HepG2 (cell line): ENCODE results near the gene ERP44. TPM values are rescaled to one million over a fixed set of nuclear protein-coding genes. Genes with fewer than 3 reads are reported as not detected.

Experiments used
- ATAC-seq: fragments of 200-7000 bp; cut with Tn5 transposase; 3 replicates; pipeline ENCODE4 v1.9.1; 2020; ENCODE audit warnings: mild to moderate bottlenecking, moderate library complexity
- BruUV-seq: library from RNA; stranded (reverse); fragments of 400-500 nt; replicated peaks from 2 replicates; lab custom pipeline; 2021; lab: Mats Ljungman, UMichigan
- CTCF ChIA-PET: fragments of 300-600 bp; formaldehyde crosslinking; extraction: SDS; loops from one replicate; lab custom pipeline; 2021; ENCODE audit warnings: low total read pairs, inconsistent platforms, low intra/inter-chr PET ratio; lab: Yijun Ruan, JAX
- POLR2A ChIA-PET: fragments of 350-600 bp; sonication (Branson Sonifier 250); formaldehyde crosslinking; loops from one replicate; lab custom pipeline; 2020; ENCODE audit warnings: antibody characterized with exemption, inconsistent platforms; lab: Yijun Ruan, JAX
- DNase-seq: peaks from one replicate; pipeline ENCODE4 v3.0.0-alpha.2; 2015; ENCODE audit warnings: low spot score
- FAIRE-seq: peaks from 3 replicates; lab custom pipeline; 2011; peaks lifted over from hg19 to GRCh38; lab: Jason Lieb, UNC
- H2AFZ ChIP-seq: one replicate; pipeline ENCODE4 v1.6.1; 2011; ENCODE audit warnings: low read length, inconsistent platforms
- H3K27ac ChIP-seq: fragments of 300-600 bp; 3 replicates; pipeline ENCODE4 v1.8.0; 2011; ENCODE audit warnings: mixed run types, mild to moderate bottlenecking, mixed read lengths, low read length, inconsistent platforms; ENCODE audit not compliant: insufficient read depth; ENCODE audit errors: extremely low read length
- H3K27me3 ChIP-seq, 2 experiments: fragments of 200-600 bp in 1 of 2; 2 replicates in 1 of 2; 3 replicates in 1 of 2; pipeline versions ENCODE4 v1.6.0 to v1.8.0; 2011; ENCODE audit warnings: low read length in 2 of 2, mild to moderate bottlenecking in 2 of 2, moderate library complexity in 2 of 2, inconsistent platforms in 1 of 2; ENCODE audit not compliant: insufficient read depth in 2 of 2, control insufficient read depth in 1 of 2
- H3K36me3 ChIP-seq, 2 experiments: fragments of 200-600 bp in 1 of 2; replicated peaks in 1 of 2; 2 replicates in 1 of 2; 3 replicates in 1 of 2; pipeline versions ENCODE4 v1.5.1 to v1.8.0; 2011; ENCODE audit warnings: low read length in 2 of 2, inconsistent platforms in 1 of 2; ENCODE audit not compliant: insufficient read depth in 2 of 2, control insufficient read depth in 1 of 2
- H3K4me1 ChIP-seq: 2 replicates; pipeline ENCODE4 v1.5.1; 2012; ENCODE audit warnings: low read length, inconsistent platforms; ENCODE audit not compliant: insufficient read depth
- H3K4me2 ChIP-seq: 2 replicates; pipeline ENCODE4 v1.6.0; 2011; ENCODE audit warnings: low read depth, low read length, inconsistent platforms
- H3K4me3 ChIP-seq, 3 experiments: fragments of 200-600 bp in 1 of 3; sonication (generic), shearing (Covaris generic) in 1 of 3; replicated peaks in 1 of 3; 2 replicates each; pipeline ENCODE4 v1.5.1; 2011 to 2016; ENCODE audit warnings: low read length in 3 of 3, inconsistent platforms in 2 of 3, low read depth in 2 of 3, mild to moderate bottlenecking in 2 of 3, control low read depth in 1 of 3, mixed read lengths in 1 of 3; ENCODE audit not compliant: insufficient read depth in 1 of 3
- H3K79me2 ChIP-seq: one replicate; pipeline ENCODE4 v1.6.1; 2011; ENCODE audit warnings: low read length, inconsistent platforms; ENCODE audit not compliant: insufficient read depth
- H3K9ac ChIP-seq: 2 replicates; pipeline ENCODE4 v1.6.0; 2011; ENCODE audit warnings: mild to moderate bottlenecking, low read depth, low read length, inconsistent platforms; ENCODE audit not compliant: insufficient read depth
- H3K9me3 ChIP-seq: 2 replicates; pipeline ENCODE4 v1.5.1; 2012; ENCODE audit warnings: mild to moderate bottlenecking, low read length
- H4K20me1 ChIP-seq: 2 replicates; pipeline ENCODE4 v1.6.0; 2011; ENCODE audit warnings: inconsistent platforms, mild to moderate bottlenecking, low read length, moderate library complexity; ENCODE audit not compliant: insufficient read depth
- AHR ChIP-seq: IDR thresholded peaks from 2 replicates; pipeline ENCODE4 v1.6.1; 2018; ENCODE audit warnings: missing genetic modification reagents, missing compliant biosample characterization
- BORCS8-MEF2B ChIP-seq: sonication (generic); formaldehyde crosslinking; IDR thresholded peaks from 2 replicates; pipeline ENCODE4 v1.8.0; 2022; ENCODE audit warnings: mild to moderate bottlenecking, missing genetic modification reagents
- CREM ChIP-seq, 2 experiments: sonication (generic) in 1 of 2; formaldehyde crosslinking in 1 of 2; IDR thresholded peaks; 2 replicates each; pipeline versions ENCODE4 v1.4.0 to v1.6.1; 2016 to 2020; ENCODE audit warnings: antibody characterized with exemption in 1 of 2, mild to moderate bottlenecking in 1 of 2, missing genetic modification reagents in 1 of 2
- ELF4 ChIP-seq: sonication (generic); formaldehyde crosslinking; IDR thresholded peaks from 2 replicates; pipeline ENCODE4 v1.5.0; 2020; ENCODE audit warnings: missing genetic modification reagents, mild to moderate bottlenecking, moderate library complexity, borderline replicate concordance
- FOXA1 ChIP-seq, 2 experiments: fragments of 450-650 bp in 1 of 2; sonication (generic) in 1 of 2; formaldehyde crosslinking in 1 of 2; IDR thresholded peaks; 2 replicates each; pipeline versions ENCODE4 v1.4.0 to v1.6.1; 2016 to 2020; ENCODE audit warnings: missing genetic modification reagents in 1 of 2
- GATA4 ChIP-seq: sonication (generic); IDR thresholded peaks from 2 replicates; pipeline ENCODE4 v1.6.1; 2016; ENCODE audit warnings: antibody characterized with exemption, low read depth, borderline replicate concordance
- JARID2 ChIP-seq: sonication (generic); formaldehyde crosslinking; IDR thresholded peaks from 2 replicates; pipeline ENCODE4 v1.8.1; 2023; ENCODE audit warnings: missing genetic modification reagents, inconsistent platforms; ENCODE audit not compliant: insufficient replicate concordance
- REXO4 ChIP-seq: sonication (generic); formaldehyde crosslinking; IDR thresholded peaks from 2 replicates; pipeline ENCODE4 v1.8.0; 2022; ENCODE audit warnings: missing genetic modification reagents, mild to moderate bottlenecking, borderline replicate concordance
- RFX5 ChIP-seq: IDR thresholded peaks from 2 replicates; pipeline ENCODE4 v1.6.1; 2011; ENCODE audit warnings: low read depth, low read length, improper control_type of control experiment
- RXRA ChIP-seq: sonication (generic); formaldehyde crosslinking; IDR thresholded peaks from 2 replicates; pipeline ENCODE4 v1.5.1; 2020; ENCODE audit warnings: missing genetic modification reagents
- SALL1 ChIP-seq: sonication (generic); formaldehyde crosslinking; IDR thresholded peaks from 2 replicates; pipeline ENCODE4 v1.8.0; 2022; ENCODE audit warnings: mild to moderate bottlenecking, missing genetic modification reagents
- SP4 ChIP-seq: sonication (generic); formaldehyde crosslinking; IDR thresholded peaks from 2 replicates; pipeline ENCODE4 v1.8.1; 2023; ENCODE audit warnings: mild to moderate bottlenecking, missing genetic modification reagents
- STAT5B ChIP-seq: sonication (generic); formaldehyde crosslinking; IDR thresholded peaks from 2 replicates; pipeline ENCODE4 v1.4.0; 2020; ENCODE audit warnings: missing genetic modification reagents
- ZNF343 ChIP-seq: sonication (generic); formaldehyde crosslinking; IDR thresholded peaks from 2 replicates; pipeline ENCODE4 v1.4.0; 2020; ENCODE audit warnings: mild to moderate bottlenecking, missing genetic modification reagents
- ZNF468 ChIP-seq: sonication (generic); formaldehyde crosslinking; IDR thresholded peaks from 2 replicates; pipeline ENCODE4 v1.8.0; 2022; ENCODE audit warnings: mild to moderate bottlenecking, moderate library complexity, missing genetic modification reagents
- ZNF564 ChIP-seq: sonication (generic); formaldehyde crosslinking; IDR thresholded peaks from 2 replicates; pipeline ENCODE4 v1.8.1; 2023; ENCODE audit warnings: mild to moderate bottlenecking, missing genetic modification reagents
- WGBS: methylation state at CpG from one replicate; pipeline ENCODE4 v1.1.6; 2017; ENCODE audit warnings: low lambda C conversion rate; 5-methylcytosine and 5-hydroxymethylcytosine counted together
- in situ Hi-C: cut with HindIII; loops from 2 replicates; pipeline ENCODE4 v1.10.0; 2017; ENCODE audit warnings: low pct_unique_long_range_greater_than_20kb; ENCODE audit not compliant: extremely low pct_ligation_motif_present
- intact Hi-C: fragments of 100-400 bp; cut with micrococcal nuclease; formaldehyde crosslinking; loops from one replicate; pipeline ENCODE4 v1.10.0; 2022; ENCODE audit not compliant: unreplicated experiment
- polyA plus RNA-seq, 8 experiments: library from polyadenylated mRNA; depleted of rRNA in 3 of 8; stranded (reverse) in 7 of 8; unstranded in 1 of 8; fragments of >200 nt; fragmentation: Illumina TruSeq in 4 of 8; extraction: Trizol in 4 of 8; gene quantifications; 2 replicates each; pipeline versions ENCODE4 v1.2.1 to v1.2.3, GENCODE V29; 2011 to 2016; ENCODE audit warnings: low read depth in 4 of 8, missing spikeins in 1 of 8, mixed read lengths in 1 of 8; ENCODE audit not compliant: insufficient read depth in 1 of 8
- total RNA-seq, 5 experiments: library from RNA; depleted of rRNA; stranded (reverse); fragments of >200 nt; fragmentation: Illumina TruSeq; extraction: Trizol; gene quantifications; 2 replicates each; pipeline ENCODE4 v1.2.3, GENCODE V29; 2016; ENCODE audit warnings: low read depth in 1 of 5
- TF ChIP-seq, protein P1 (sequence below): conservative IDR thresholded peaks from 2 replicates; pipeline ENCODE4 v1.6.1; 2018; ENCODE audit warnings: missing genetic modification reagents
- TF ChIP-seq, protein P2 (sequence below): sonication (generic); formaldehyde crosslinking; conservative IDR thresholded peaks from 2 replicates; pipeline ENCODE4 v1.8.0; 2022; ENCODE audit warnings: low read depth, missing genetic modification reagents
- TF ChIP-seq, protein P3 (sequence below): sonication (generic); formaldehyde crosslinking; IDR thresholded peaks from 2 replicates; pipeline ENCODE4 v1.4.0; 2020; ENCODE audit warnings: missing genetic modification reagents
- TF ChIP-seq, protein P4 (sequence below): IDR thresholded peaks from 2 replicates; pipeline ENCODE4 v1.6.1; 2016

Gene ERP44
- total and polyA plus RNA-seq, 2 of the 13 experiments (the other 11 are each of a cell fraction or from before 2014, with no cell fraction given), result 8.9 to 13.8 TPM

DNA sequence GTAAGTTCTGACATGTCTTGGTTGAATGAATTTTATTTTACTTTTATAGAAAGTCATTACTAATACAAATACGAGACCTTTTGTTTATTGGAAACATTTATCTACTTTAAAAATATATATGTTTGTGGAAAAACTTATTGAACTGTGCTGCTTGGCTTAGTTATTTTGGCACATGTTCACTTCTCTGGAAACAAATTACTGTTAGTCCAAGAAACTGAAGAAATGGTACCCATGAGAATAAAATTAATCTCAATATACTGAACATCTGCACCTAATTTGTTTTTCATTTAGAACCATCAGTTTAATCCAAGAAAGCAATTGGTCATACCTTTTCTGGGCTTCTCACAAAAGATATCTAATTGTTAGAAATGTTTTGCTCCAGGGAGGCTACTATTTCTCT is 32.4 kb upstream of the ERP44 start:
- H3K79me2 ChIP-seq, result no peaks in the 10 kb centered on the region
- DNase-seq (no peak), FAIRE-seq (no peak)
- in situ Hi-C loops, result no loop called here
- TF ChIP-seq BORCS8-MEF2B (CRISPR knock-in tag), result no peak
- TF ChIP-seq, protein P1, sequence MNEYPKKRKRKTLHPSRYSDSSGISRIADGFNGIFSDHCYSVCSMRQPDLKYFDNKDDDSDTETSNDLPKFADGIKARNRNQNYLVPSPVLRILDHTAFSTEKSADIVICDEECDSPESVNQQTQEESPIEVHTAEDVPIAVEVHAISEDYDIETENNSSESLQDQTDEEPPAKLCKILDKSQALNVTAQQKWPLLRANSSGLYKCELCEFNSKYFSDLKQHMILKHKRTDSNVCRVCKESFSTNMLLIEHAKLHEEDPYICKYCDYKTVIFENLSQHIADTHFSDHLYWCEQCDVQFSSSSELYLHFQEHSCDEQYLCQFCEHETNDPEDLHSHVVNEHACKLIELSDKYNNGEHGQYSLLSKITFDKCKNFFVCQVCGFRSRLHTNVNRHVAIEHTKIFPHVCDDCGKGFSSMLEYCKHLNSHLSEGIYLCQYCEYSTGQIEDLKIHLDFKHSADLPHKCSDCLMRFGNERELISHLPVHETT, result no peak
- TF ChIP-seq ZNF564 (CRISPR knock-in tag), result no peak
- TF ChIP-seq JARID2 (CRISPR knock-in tag), result no peak
- no peak for TF ChIP-seq ZNF468 (CRISPR knock-in tag)
- no peak for TF ChIP-seq RFX5
- no peak for TF ChIP-seq ELF4
- TF ChIP-seq GATA4, result no peak
- no peak for TF ChIP-seq RXRA (CRISPR knock-in tag)
- TF ChIP-seq CREM (IDR thresholded peaks at IDR 0.05), result no peak
- no peak for TF ChIP-seq CREM (CRISPR knock-in tag; IDR thresholded peaks at IDR 0.05)
- no peak for TF ChIP-seq AHR (CRISPR knock-in tag)
- TF ChIP-seq REXO4, result no peak
- no peak for TF ChIP-seq FOXA1 (IDR thresholded peaks at IDR 0.05)
- no peak for TF ChIP-seq FOXA1 (CRISPR knock-in tag; IDR thresholded peaks at IDR 0.05)
- TF ChIP-seq STAT5B (CRISPR knock-in tag), result no peak
- TF ChIP-seq ZNF343, result no peak
- TF ChIP-seq, protein P2, sequence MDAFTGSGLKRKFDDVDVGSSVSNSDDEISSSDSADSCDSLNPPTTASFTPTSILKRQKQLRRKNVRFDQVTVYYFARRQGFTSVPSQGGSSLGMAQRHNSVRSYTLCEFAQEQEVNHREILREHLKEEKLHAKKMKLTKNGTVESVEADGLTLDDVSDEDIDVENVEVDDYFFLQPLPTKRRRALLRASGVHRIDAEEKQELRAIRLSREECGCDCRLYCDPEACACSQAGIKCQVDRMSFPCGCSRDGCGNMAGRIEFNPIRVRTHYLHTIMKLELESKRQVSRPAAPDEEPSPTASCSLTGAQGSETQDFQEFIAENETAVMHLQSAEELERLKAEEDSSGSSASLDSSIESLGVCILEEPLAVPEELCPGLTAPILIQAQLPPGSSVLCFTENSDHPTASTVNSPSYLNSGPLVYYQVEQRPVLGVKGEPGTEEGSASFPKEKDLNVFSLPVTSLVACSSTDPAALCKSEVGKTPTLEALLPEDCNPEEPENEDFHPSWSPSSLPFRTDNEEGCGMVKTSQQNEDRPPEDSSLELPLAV (CRISPR knock-in tag), result no peak
- TF ChIP-seq, protein P3, sequence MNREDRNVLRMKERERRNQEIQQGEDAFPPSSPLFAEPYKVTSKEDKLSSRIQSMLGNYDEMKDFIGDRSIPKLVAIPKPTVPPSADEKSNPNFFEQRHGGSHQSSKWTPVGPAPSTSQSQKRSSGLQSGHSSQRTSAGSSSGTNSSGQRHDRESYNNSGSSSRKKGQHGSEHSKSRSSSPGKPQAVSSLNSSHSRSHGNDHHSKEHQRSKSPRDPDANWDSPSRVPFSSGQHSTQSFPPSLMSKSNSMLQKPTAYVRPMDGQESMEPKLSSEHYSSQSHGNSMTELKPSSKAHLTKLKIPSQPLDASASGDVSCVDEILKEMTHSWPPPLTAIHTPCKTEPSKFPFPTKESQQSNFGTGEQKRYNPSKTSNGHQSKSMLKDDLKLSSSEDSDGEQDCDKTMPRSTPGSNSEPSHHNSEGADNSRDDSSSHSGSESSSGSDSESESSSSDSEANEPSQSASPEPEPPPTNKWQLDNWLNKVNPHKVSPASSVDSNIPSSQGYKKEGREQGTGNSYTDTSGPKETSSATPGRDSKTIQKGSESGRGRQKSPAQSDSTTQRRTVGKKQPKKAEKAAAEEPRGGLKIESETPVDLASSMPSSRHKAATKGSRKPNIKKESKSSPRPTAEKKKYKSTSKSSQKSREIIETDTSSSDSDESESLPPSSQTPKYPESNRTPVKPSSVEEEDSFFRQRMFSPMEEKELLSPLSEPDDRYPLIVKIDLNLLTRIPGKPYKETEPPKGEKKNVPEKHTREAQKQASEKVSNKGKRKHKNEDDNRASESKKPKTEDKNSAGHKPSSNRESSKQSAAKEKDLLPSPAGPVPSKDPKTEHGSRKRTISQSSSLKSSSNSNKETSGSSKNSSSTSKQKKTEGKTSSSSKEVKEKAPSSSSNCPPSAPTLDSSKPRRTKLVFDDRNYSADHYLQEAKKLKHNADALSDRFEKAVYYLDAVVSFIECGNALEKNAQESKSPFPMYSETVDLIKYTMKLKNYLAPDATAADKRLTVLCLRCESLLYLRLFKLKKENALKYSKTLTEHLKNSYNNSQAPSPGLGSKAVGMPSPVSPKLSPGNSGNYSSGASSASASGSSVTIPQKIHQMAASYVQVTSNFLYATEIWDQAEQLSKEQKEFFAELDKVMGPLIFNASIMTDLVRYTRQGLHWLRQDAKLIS, result no peak
- TF ChIP-seq SP4, result no peak
- TF ChIP-seq SALL1 (CRISPR knock-in tag), result no peak
- TF ChIP-seq, protein P4, sequence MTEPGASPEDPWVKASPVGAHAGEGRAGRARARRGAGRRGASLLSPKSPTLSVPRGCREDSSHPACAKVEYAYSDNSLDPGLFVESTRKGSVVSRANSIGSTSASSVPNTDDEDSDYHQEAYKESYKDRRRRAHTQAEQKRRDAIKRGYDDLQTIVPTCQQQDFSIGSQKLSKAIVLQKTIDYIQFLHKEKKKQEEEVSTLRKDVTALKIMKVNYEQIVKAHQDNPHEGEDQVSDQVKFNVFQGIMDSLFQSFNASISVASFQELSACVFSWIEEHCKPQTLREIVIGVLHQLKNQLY (CRISPR knock-in tag), result no peak
- TF ChIP-seq, all 625 proteins: peak for 0
- H4K20me1 ChIP-seq, result no peaks in the 10 kb centered on the region; the same call in 1 of the 2 replicates
- H3K27ac ChIP-seq, result no peak overlapping the region
- no peaks in the 10 kb centered on the region for H3K9me3 ChIP-seq
- peaks cover 1 to 14% of the 10 kb centered on the region in 2 experiments; a peak in 1 of 5 replicates for H3K36me3 ChIP-seq
- no peak overlapping the region for H3K4me2 ChIP-seq
- no peak overlapping the region for H3K4me3 ChIP-seq
- H3K4me1 ChIP-seq, result no peaks in the 10 kb centered on the region
- WGBS, result 92% methylated on average over 1 of the region's 1 CpG
- POLR2A ChIA-PET, result no interaction called here
- CTCF ChIA-PET, result no interaction called here
- H3K27me3 ChIP-seq, result no peaks in the 10 kb centered on the region
- H3K9ac ChIP-seq, result no peak overlapping the region
- BruUV-seq, result no TSS peak
- no peak overlapping the region for H2AFZ ChIP-seq
- ATAC-seq, result no peak
- intact Hi-C loops, result no loop called here
